HG03342 (cell line): ENCODE measurements around the gene OR51D1.

Experiments
- ATAC-seq: cut with Tn5 transposase; IDR thresholded peaks from one replicate; pipeline ENCODE4 v1.9.1; 2021; ENCODE audit warnings: mild to moderate bottlenecking, moderate library complexity; ENCODE audit not compliant: unreplicated experiment

OR51D1 gene

DNA sequence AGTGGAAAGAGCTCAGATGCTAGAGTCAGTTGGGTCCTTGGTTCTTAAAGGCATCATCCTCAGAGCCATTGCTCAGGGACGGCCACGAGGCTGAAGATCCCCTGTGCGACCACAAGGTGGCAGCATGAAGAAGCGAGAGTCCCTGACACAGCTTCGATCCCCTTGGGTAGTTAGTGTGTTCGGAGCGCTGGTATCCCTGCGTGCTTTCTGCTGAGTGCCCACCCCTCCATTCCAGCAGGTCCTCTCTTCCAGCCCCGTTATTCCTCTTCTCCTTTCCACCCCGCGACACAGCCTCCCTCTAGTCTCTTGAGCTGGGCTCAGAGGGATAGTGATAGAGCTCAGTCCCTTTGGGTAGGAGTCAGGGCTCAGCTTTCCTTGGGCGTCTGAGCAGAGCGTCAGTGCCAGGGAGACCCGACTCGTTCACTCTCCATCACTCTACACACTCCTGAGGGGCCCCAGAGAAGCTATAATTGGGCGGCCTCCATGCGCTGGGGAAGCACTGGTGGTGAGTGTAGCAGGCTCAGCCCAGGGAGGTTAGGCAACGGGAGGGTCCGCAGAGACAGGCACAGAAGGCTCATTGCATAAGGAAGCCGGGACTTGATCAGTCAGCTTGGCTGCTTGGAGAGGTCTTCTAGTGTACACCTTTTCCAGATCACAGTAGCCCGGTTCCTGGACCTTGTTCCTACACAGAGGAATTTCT, at the start of gene OR51D1:
Gene OR51D1 (plus strand): TSS at position 516 of the 700 bp plus-strand sequence. CDS start 2,314 bp downstream, outside the sequence.
- peak; percentile 98 for ATAC-seq

GRCh38 chr11:4589017-4589416, 48.3 kb upstream of the OR51D1 start:
- no peak for ATAC-seq

- no peak for ATAC-seq
These were observed 43.5 kb upstream of the OR51D1 start, which contains the start of gene OR52I1 for GRCh38 chr11:4593739-4594138. OR52I1 (plus strand) TSS chr11:4594039; CDS start chr11:4594039, 0 bp downstream.

DNA sequence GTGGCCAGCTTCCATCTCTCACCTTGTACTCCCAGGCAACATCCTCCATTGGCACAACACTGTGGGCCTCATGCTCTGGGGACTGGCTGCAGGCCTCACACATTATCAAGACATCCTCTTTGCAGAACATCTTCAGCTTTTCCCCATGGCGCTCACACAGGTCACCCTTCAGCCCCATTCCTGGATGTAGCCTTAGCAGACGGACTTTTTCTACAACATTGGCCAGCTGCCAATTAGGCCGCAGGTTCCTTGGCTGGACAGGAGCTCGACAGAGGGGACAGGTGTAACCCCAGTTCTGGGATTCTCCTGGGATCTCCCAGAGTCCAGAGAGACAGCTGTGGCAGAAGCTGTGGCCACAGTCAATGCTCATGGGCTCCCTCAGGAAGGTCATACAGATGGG, 32.2 kb upstream of the OR51D1 start:
- ATAC-seq, result no peak

DNA sequence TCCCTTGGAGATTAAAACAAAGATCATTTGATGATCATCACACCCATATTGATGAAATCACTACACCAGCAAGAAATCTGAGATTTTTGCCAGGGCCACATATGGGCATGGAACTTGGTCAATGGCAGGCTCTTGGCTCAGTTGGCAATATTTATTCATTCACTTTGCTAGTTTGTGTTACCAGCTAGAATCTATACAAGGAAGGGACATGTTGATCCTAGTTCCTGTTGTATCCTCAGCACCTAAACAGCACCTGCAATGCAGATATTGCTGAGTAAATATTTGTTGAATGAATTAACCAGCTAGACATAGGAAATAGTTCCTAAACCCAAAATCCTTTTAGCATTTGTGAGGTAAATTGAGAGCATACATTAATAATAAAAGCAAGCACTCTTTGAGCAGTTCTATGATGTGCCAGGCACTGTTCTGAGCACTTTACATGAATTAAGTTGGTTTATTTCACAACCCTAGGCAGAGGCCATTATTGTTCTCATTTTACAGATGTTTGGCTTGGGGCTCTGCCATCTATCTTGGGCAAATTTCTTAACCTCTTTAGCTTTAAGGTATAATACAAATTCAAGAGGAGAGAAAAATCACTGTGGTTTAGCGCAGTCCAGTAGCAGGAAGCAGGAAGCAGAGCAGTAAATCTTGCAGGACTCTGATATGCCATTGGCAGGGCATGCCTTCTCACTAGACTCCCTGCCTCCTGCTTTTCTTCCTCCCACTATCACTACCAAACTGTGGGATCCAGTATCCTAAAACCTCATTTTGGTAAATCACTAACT, 30.9 kb upstream of the OR51D1 start:
- ATAC-seq, result no peak

DNA sequence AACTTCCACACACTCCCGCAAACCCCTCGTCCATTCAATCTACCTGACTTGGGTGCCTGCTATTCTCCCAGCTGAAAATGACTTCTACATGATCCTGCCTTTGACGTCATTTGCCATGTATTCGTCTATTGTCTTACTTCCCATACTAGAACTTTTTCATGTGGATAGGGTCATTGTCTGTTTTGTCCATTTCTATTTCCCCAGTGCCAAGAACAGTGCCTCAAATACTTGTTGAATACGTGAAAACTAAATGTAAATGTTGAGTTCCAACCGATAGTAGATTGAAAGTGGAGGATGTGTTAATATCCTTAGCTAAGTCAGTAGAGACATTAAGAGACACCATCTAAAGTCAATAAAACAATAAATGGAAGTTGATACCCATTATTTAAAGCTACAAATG, 30.2 kb upstream of the OR51D1 start:
- ATAC-seq, result no peak

GRCh38 chr11:4607781-4608666, 29.3 kb upstream of the OR51D1 start, which contains the start of gene TRIM68:
TRIM68 (minus strand) TSS chr11:4608231; CDS start chr11:4605504, 2,727 bp downstream.
- peak; percentile 99 for ATAC-seq

- ATAC-seq, result no peak
These were observed 26.9 kb upstream of the OR51D1 start for GRCh38 chr11:4610258-4610935.

- ATAC-seq, result no peak
These were observed 25.3 kb upstream of the OR51D1 start for GRCh38 chr11:4611986-4612385.

- no peak for ATAC-seq
These were observed 21.3 kb upstream of the OR51D1 start for GRCh38 chr11:4615856-4616444.

- ATAC-seq, result no peak
These were observed 17.8 kb upstream of the OR51D1 start for GRCh38 chr11:4619514-4619913.

- peak; percentile 74 for ATAC-seq
These were observed 10.8 kb upstream of the OR51D1 start for GRCh38 chr11:4626207-4627099.

GRCh38 chr11:4636136-4636535, 1.1 kb upstream of the OR51D1 start:
- no peak for ATAC-seq

- no peak for ATAC-seq
These were observed 378 bp downstream of the OR51D1 start for GRCh38 chr11:4637662-4638047.

GRCh38 chr11:4639931-4640330, 2.7 kb downstream of the OR51D1 start:
- no peak for ATAC-seq

GRCh38 chr11:4641501-4641900, 4.2 kb downstream of the OR51D1 start:
- ATAC-seq, result no peak

GRCh38 chr11:4642043-4642442, 4.8 kb downstream of the OR51D1 start:
- ATAC-seq, result no peak

- ATAC-seq, result no peak
These were observed 5.8 kb downstream of the OR51D1 start for GRCh38 chr11:4643076-4643475.

DNA sequence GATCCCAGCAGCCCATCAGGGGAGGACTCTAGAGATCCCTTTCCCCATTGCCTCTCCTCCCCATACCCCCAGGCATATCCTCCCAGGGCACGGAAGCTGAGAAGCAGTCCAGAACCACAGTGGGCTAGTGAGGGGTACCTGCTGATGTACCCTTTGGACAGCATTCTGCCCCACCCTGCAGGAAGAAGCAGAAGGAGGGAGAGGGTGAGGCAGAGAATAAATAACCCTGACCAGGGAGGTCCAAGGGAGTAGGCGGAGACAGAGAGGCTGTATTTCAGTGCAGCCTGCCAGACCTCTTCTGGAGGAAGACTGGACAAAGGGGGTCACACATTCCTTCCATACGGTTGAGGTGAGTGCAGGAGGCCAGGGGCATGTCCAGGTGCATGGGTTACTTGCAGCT, 6.4 kb downstream of the OR51D1 start, which contains the start of gene OR51E1:
Gene OR51E1 (plus strand): TSS at position 301 of the 400 bp plus-strand sequence. CDS start 8,545 bp downstream, outside the sequence.
- no peak for ATAC-seq
